Activated T-helper 1 cell treated with anti-CD3 and anti-CD28 coated beads, Interleukin-12 subunit alpha, Interleukin-12 subunit beta, Interleukin-2, Interleukin-4 antibody, amounts not matched to agents 30 ng/mL and 10 ng/mL and 1 ng/mL, durations not matched to agents 14 hours and 24 hours and 36 hours (primary cell): ENCODE data around the gene LBH. TPM values are rescaled to one million over a fixed set of nuclear protein-coding genes. Genes with fewer than 3 reads are reported as not detected.

ENCODE experiments used
- DNase-seq: peaks from one replicate; pipeline ENCODE4 v3.0.0; 2021; ENCODE audit warnings: low spot score
- H3K27ac Mint-ChIP-seq: one replicate; pipeline ENCODE4 v1.8.0; 2021; ENCODE audit warnings: mild to moderate bottlenecking, mixed read lengths
- H3K27me3 Mint-ChIP-seq: one replicate; pipeline ENCODE4 v1.8.0; 2022; ENCODE audit warnings: mild to moderate bottlenecking, moderate library complexity, mixed read lengths; ENCODE audit not compliant: insufficient read depth
- H3K36me3 Mint-ChIP-seq: one replicate; pipeline ENCODE4 v1.8.0; 2021; ENCODE audit warnings: low read depth, mixed read lengths
- H3K4me1 Mint-ChIP-seq: one replicate; pipeline ENCODE4 v1.8.0; 2021; ENCODE audit warnings: low read depth, mixed read lengths
- H3K4me3 Mint-ChIP-seq: one replicate; pipeline ENCODE4 v1.8.0; 2021; ENCODE audit warnings: mild to moderate bottlenecking, moderate library complexity, mixed read lengths
- H3K9me3 Mint-ChIP-seq: one replicate; pipeline ENCODE4 v1.8.0; 2021; ENCODE audit warnings: mixed read lengths
- intact Hi-C: fragments of 100-400 bp; cut with micrococcal nuclease; formaldehyde crosslinking; loops from one replicate; pipeline ENCODE4 v1.15.1; 2024
- total RNA-seq: library from RNA; stranded (reverse); gene quantifications from 2 replicates; pipeline ENCODE4 v1.2.3, GENCODE V29; 2022

Gene LBH
- total RNA-seq, 1 donor from 2014 or later = 306 TPM

DNA sequence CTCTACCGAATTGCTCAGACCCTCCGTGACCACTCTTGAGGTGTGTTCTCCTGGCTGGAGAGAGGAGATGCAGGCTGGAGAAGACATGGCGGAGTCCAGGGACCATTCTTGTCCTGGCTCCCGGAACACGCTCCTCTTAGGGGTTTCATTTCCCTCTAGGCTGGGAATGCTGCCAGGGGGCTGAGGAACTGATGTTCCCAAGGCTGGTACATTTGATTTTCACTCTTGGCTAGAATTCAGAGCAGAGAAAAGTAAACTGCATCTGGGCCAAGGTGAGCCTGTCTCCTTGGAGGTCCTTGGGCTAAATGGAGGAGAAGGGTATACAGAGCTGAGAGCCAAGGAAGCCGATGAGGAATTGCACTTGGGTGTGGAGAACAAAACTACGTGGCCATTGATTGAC lies 28.2 kb upstream of the LBH start:
- Mint-ChIP-seq H3K27ac (no peak overlapping the region), H3K27me3 (peaks cover 9% of the 10 kb centered on the region), H3K4me3 (no peak overlapping the region), H3K4me1 (no peaks in the 10 kb centered on the region), H3K36me3 (no peaks in the 10 kb centered on the region), H3K9me3 (no peaks in the 10 kb centered on the region)
- no peak for DNase-seq
- intact Hi-C loops = no loop called here

DNA sequence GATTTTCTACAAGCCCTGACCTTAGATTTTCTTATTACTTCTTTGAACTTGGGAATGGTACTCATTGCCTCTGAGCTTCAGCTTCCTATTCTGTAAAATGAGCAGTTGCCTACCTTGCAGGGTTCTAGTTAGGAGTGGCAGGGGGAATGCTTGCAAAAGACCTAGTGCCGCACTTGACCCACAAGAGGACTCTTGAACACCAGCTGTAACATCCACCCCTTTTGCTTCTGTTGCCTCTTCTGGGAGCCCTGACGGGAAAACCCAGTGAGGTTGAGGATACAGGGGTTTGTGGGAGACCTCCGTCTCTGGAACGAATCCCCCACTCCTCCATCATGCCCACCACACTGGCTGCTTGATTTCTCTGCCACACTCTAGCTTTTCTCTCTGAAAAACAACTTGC lies 27.1 kb upstream of the LBH start:
- intact Hi-C loops = no loop called here
- no peak for DNase-seq
- no peaks in the 10 kb centered on the region for H3K36me3 Mint-ChIP-seq
- H3K9me3 Mint-ChIP-seq = no peaks in the 10 kb centered on the region
- H3K4me3 Mint-ChIP-seq = no peak overlapping the region
- peaks cover 9% of the 10 kb centered on the region for H3K4me1 Mint-ChIP-seq
- H3K27ac Mint-ChIP-seq = no peak overlapping the region
- peaks cover 9% of the 10 kb centered on the region for H3K27me3 Mint-ChIP-seq

DNA sequence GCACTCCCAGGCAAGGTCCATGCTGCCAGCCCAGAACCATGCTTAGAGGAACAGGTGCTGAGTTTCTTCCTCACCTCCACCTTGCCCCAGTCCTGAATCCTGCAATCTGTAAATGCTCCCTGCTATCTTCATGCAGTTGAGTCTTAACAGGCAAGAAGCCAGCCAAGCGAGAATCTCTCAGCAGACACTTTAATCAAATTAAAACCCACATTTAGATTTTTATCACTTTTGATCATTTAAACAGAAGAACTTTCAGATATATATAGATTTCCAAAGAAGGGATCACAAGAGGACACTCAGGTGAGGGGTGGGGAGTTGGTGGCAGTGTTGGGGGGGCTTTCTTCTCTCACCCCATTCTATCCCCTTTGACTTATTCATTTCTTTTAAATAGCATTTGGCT lies 25.9 kb upstream of the LBH start:
- Mint-ChIP-seq H3K36me3 (no peaks in the 10 kb centered on the region), H3K4me3 (no peak overlapping the region), H3K27me3 (peaks cover 9% of the 10 kb centered on the region), H3K9me3 (no peaks in the 10 kb centered on the region), H3K27ac (no peak overlapping the region), H3K4me1 (peaks cover 21% of the 10 kb centered on the region)
- no peak for DNase-seq
- intact Hi-C loops = no loop called here

DNA sequence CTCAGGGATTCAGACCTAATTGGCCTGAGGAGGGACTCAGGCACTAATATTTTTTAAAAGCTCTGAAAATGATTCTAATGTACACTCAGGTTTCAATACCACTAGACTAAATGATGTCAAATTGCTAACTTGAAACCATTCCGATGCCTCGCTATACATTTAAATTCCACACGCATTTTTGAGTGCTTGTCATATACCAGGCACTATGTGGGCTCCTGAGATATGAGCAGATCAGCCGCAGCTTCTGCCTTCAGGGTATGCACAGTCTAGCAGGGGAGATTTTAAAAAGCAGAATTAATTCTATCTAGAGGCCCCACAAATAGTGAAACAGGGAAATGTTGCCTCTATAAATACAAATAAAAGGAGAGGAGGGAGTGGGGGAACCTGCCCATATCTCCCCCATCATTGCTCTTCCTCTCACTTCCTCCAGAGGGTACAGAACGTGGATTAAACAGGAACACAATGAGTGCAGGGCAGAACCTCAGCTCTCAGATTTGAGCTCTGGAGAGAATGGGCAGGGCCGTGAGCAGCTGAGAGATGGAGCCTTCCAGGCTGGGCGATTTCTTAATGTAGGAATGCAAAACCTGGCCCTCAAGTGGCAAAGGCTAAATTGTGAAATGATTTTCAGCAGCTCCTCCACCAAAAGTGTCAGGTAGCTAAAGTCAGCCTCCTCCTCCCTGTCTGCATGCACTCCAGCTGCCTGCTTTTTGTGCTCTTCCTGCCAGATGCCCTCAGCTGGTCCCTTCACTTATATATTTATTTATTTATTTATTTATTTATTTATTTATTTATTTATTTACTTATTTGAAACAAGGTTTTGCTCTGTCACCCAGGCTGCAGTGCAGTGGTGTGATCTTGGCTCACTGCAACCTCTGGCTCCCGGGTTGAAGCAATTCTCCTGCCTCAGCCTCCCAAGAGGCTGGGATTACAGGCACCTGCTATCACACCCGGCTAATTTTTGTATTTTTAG lies 24.6 kb upstream of the LBH start:
- Mint-ChIP-seq H3K4me1 (peaks cover 22% of the 10 kb centered on the region), H3K4me3 (no peak overlapping the region), H3K27ac (no peak overlapping the region), H3K27me3 (peaks cover 6% of the 10 kb centered on the region), H3K9me3 (no peaks in the 10 kb centered on the region), H3K36me3 (no peaks in the 10 kb centered on the region)
- intact Hi-C loops = no loop called here
- no peak for DNase-seq

DNA sequence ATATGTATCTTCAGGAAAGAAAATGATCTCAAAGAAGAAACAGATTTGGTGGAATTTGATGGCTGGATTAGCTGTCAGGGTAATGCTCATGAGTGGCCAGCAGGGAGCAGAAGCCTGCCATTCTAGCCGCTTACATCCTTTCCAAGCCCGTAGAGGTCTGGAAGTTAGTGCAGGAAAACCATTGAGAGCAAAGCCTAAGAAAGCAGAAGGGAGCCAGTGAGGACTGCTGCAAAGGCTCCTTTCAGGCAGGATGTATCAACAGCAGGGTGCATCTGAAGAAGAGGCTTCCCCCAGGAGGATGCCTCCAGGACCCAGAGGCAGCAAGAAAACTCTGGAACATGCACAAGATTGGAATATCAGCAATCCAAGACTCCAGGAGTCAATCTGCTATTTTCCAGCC lies 22.9 kb upstream of the LBH start:
- no peak overlapping the region for H3K27ac Mint-ChIP-seq
- DNase-seq = no peak
- no peaks in the 10 kb centered on the region for H3K9me3 Mint-ChIP-seq
- H3K4me1 Mint-ChIP-seq = peaks cover 22% of the 10 kb centered on the region
- H3K4me3 Mint-ChIP-seq = no peak overlapping the region
- H3K27me3 Mint-ChIP-seq = peaks cover 6% of the 10 kb centered on the region
- no peaks in the 10 kb centered on the region for H3K36me3 Mint-ChIP-seq
- intact Hi-C loops = loop anchor here (1.0 to 2.0 kb wide), 6 partner anchors 26 to 503 kb away; no protein-coding TSS in a partner anchor

DNA sequence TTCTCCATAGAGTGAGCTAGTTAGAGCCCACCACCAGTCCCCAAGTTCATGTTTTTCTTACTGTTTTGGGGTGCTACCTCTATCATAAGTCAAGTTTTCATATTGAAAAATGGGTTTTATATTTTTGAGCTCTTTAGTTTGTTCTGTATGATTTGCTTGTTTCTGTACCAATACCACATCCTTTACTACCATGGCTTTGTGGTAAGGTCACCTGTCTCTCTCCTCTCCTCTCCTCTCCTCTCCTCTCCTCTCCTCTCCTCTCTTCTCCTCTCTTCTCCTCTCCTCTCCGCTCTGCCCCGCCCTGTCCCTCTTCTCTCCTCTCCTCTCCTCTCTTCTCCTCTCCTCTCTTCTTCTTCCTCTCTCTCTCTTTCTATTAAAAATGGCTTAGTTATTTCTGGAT lies 22.1 kb upstream of the LBH start:
- Mint-ChIP-seq H3K9me3 (no peaks in the 10 kb centered on the region), H3K4me1 (peaks cover 22% of the 10 kb centered on the region), H3K27me3 (peaks cover 6% of the 10 kb centered on the region), H3K27ac (peak overlapping the region; percentile 41), H3K4me3 (no peak overlapping the region), H3K36me3 (no peaks in the 10 kb centered on the region)
- intact Hi-C loops = loop anchor here (1.0 to 2.0 kb wide), 3 partner anchors 16 to 52 kb away; no protein-coding TSS in a partner anchor
- DNase-seq = no peak

DNA sequence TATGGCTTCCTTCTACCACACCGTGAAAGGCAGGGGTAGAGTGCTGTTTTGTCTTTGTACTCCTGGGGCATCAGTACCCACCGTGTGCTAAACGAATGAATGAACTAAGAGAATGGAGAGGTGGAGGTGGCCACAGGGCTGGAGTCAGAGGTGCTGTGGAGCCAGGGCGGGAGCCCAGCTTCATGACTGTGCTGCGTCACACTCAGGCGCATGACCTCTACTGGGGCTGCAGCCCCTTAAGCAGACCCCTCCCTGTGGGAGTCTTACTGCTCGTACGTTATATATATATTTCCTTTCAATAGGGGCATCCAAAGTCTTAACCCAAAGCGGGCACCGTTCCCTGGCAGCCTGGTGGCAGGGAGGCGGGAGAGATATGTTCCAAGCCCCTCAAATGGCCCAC lies 18.0 kb upstream of the LBH start:
- Mint-ChIP-seq H3K27me3 (no peaks in the 10 kb centered on the region), H3K4me3 (no peak overlapping the region), H3K36me3 (peaks cover 2% of the 10 kb centered on the region), H3K27ac (no peak overlapping the region), H3K9me3 (no peaks in the 10 kb centered on the region), H3K4me1 (peaks cover 50% of the 10 kb centered on the region)
- DNase-seq = no peak
- intact Hi-C loops = no loop called here

DNA sequence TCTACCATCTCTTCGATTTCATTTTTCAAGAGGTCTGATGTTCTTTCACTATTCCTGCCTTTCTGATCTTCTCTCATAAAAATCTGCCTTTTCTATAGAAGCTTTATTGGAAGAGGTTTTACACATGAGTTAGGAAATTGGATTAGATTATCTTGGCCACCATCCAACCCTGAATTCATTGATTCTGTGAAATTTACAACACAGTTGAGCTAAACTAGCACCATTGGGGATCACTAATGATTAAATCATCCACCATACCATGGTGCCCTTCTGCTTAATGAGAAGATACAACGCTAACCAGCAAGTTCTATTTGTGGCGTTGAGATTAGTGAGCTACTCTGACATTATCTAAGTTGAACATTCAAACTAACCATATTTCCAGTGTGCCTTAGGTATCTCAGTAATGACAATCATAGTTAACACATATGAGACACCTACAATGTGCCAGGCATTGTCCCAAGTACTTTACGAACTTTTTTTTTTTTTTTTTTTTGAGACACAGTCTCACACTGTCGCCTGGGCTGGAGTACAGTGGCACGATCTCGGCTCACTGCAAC lies 17.3 kb upstream of the LBH start:
- Mint-ChIP-seq H3K27me3 (no peaks in the 10 kb centered on the region), H3K4me1 (peaks cover 44% of the 10 kb centered on the region), H3K27ac (no peak overlapping the region), H3K4me3 (no peak overlapping the region), H3K9me3 (no peaks in the 10 kb centered on the region), H3K36me3 (peaks cover 2% of the 10 kb centered on the region)
- intact Hi-C loops = no loop called here
- no peak for DNase-seq

DNA sequence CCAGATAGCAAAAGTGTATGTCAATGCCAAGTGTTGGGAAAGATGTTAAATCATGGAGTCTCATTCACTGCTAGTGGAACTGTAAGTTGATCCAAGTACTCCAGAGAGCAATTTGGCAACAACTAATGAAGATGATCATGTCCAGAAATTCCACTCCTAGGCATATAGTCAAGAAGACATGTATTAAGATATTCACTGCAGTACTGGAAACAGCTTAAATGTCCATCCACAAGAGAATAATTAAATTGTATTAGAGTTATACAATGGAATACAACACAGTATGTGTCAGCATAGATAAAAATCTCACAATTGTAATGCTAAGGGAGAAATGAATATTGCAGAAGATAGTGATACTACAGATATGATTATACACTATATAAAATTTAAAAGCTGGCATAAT lies 15.2 kb upstream of the LBH start:
- Mint-ChIP-seq H3K4me1 (peaks cover 35% of the 10 kb centered on the region), H3K9me3 (no peaks in the 10 kb centered on the region)

DNA sequence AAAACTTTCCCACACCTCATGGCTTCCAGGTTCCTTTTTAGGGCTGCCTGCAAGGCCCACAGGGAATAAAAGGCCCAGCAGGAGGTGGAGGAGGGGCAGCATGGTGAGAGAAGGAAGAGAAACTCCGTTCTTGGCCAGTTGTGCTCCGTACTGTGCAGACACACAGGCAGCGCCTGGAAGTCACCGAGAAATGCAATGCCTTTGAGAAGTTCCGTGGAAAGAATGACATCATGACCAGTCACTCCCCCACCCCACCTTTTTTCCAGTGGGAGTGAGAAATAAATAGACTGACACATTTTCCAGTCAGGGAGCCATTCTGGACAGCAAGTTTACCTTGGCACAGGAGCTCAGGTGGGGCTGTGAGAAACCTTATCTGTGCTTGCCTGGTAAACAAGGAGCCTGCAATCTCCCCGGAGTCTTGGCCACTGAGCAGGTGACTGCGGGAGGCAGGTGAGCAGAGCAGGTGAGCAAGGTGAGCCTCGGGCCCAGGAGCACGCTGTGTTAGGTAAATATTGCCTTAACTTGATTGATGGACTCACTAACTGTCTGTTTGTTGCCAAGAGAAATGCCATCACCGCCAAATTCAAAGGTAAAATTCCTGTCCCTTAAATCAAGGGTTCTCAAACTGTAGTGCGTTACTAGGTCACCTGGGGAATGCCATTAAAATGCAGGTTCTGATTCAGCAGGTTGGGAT lies 13.5 kb upstream of the LBH start:
- no peaks in the 10 kb centered on the region for H3K27me3 Mint-ChIP-seq
- no peak overlapping the region for H3K4me3 Mint-ChIP-seq
- peaks cover 45% of the 10 kb centered on the region for H3K4me1 Mint-ChIP-seq
- no peaks in the 10 kb centered on the region for H3K9me3 Mint-ChIP-seq
- H3K36me3 Mint-ChIP-seq = peaks cover 2% of the 10 kb centered on the region
- H3K27ac Mint-ChIP-seq = no peak overlapping the region
- intact Hi-C loops = no loop called here
- no peak for DNase-seq

More for the DNA sequence above, 15.2 kb upstream of the LBH start:
- Mint-ChIP-seq H3K27ac (no peak overlapping the region), H3K36me3 (peaks cover 2% of the 10 kb centered on the region), H3K4me3 (no peak overlapping the region), H3K27me3 (no peaks in the 10 kb centered on the region)
- DNase-seq = no peak
- intact Hi-C loops = loop anchor here (1.0 kb wide), 1 partner anchor 10 kb away; no protein-coding TSS in a partner anchor

DNA sequence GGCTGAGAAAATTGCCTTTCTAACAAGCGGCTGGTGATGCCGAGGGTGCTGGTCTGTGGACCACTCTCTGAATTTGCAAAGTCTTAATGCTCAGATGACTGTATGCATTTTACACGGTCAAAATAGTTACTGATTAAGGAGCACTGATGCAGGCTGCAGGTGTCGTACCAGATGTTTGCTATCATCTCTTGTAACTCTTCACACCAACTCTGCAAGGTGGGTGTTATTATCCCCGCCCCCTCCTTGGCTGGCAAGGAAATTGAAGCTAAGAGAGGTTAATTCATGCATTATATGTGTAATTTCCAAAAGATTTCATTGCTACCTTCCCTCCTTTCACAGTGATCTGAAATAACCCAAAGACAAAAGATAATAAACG lies 13.0 kb upstream of the LBH start:
- Mint-ChIP-seq H3K9me3 (no peaks in the 10 kb centered on the region), H3K36me3 (peaks cover 2% of the 10 kb centered on the region), H3K4me1 (peaks cover 51% of the 10 kb centered on the region)

DNA sequence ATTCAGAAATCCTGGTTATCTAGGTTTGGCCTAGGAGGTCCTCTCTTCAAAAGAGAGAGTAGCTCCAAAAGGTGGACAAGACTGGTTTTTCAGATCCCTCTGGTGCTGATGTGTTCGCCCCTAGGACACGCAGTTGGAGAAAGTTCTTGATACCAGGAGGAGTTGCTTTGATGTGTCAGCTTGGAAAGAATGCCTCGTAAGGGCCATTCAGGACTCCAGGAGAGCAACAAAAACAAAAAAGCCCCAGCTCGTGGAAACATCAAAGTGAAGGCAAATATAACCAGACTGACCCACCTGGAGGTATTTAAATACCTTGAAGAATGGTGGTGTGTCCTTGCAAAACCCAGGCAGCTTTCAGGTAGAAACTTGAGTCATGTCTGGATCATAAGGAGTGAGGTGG lies 12.5 kb upstream of the LBH start:
- Mint-ChIP-seq H3K27ac (no peak overlapping the region), H3K4me1 (peaks cover 56% of the 10 kb centered on the region), H3K4me3 (no peak overlapping the region), H3K9me3 (no peaks in the 10 kb centered on the region), H3K36me3 (peaks cover 2% of the 10 kb centered on the region), H3K27me3 (no peaks in the 10 kb centered on the region)
- no peak for DNase-seq
- intact Hi-C loops = no loop called here

More for the DNA sequence above, 13.0 kb upstream of the LBH start:
- intact Hi-C loops = no loop called here
- Mint-ChIP-seq H3K27me3 (no peaks in the 10 kb centered on the region), H3K27ac (no peak overlapping the region), H3K4me3 (no peak overlapping the region)
- DNase-seq = no peak
